ENCODE data around the gene TCP11L1. TPM values are rescaled to one million over a fixed set of nuclear protein-coding genes. Genes with fewer than 3 reads are reported as not detected.

TCP11L1 gene
- total RNA-seq, result 15.9 and 37.7 TPM in 2 replicates

DNA sequence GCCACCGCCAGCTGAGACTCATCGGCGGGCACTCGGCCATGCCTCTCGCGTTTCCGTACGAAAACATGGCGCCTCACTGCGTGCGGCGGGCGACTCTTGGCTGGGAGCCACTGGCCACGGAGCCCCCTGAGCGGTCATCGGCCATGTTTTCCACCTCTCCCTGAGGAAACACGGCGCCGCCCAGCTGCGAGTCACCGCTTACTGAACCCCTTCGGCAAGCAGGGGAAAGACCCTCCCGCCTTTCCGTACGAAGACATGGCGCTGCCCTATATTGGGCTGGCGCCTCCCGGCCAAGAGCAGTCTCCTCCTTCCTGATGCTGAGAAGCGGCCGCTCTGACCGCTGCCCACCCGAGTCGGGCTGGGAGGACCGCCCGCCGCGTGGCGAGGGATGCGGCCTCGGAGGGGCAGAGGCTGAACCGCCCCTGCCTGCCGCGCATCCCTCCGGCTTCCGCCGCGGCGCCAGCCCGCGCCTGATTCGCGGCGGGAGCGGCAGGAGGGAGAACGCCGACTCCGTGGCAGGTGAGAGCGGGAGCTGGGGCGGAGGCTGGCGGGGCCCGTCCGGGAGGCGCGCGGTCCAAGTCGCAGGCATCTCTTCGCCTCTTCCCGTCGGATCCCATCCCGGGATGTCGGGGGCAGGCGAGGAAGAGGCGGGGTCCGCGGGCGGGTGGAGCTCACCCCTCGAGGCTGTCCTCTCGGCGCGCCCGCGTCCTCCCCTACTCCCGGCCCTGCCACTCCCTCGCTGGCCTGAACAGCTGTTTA lies at the start of gene TCP11L1:
TSS of gene TCP11L1 (plus strand) at position 299 of the 759 bp plus-strand sequence. CDS start 4,202 bp downstream, outside the sequence.

DNA sequence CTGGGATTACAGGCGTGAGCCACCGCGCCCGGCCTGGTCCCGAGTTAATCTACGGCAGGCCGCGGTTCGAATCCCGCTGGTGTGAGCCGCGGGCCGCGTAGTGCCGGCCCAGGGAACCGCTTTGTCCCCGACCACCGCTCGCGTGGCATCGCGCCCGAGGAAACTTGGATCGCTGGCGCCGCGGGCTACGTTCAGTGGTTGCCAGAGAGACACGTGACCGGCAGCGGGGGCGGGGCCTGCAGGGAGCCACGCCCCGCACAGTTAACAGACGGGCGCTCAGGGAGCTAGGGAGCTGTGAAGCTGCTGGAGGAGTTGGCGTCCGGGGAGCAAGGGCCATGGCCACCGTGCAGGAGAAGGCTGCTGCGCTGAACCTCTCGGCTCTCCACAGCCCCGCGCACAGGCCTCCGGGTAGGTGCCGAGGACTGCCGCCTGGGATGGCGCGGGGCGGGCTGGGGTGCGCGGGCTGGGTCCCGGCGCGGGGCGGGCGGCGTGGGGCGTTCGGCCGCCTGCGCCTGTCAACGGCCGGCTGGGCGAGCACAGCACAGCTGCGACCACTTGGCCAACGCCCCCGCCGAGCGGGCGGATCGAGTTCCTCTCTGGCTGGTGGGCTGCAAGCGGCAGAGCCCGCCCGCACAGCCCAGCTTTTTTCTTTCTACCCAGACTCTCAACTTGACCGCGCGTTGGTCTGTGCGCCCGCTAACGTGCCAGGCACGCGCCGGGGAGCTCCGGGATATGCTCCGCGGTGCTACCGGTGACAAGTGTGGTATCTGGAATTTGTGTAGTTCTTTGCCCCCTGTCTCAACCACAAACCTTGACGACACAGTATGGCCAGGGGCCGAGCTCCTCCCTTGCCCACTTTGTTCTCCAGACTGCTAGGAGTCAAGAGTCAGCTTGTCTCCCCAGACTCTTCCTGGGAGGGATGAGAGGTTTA lies 23.5 kb upstream of the TCP11L1 start, which contains the start of gene DEPDC7:
TSS of gene DEPDC7 (plus strand) at position 258 of the 931 bp plus-strand sequence. CDS start at position 336, 78 bp downstream.

Other genes with a start within 250 kb of the TCP11L1 start
- not detected in 2 replicates for gene CCDC73, start 244.9 kb upstream of the TCP11L1 start, total RNA-seq
- 6.3 and 7.3 TPM in 2 replicates for gene PRRG4, start 209.6 kb upstream of the TCP11L1 start, total RNA-seq
- gene QSER1, start 146.8 kb upstream of the TCP11L1 start, total RNA-seq, result 13.2 and 14.5 TPM in 2 replicates
- gene DEPDC7, start 23.7 kb upstream of the TCP11L1 start, total RNA-seq, result 7.3 and 18.9 TPM in 2 replicates
- 13.7 and 23.6 TPM in 2 replicates for gene CSTF3, start 121.9 kb downstream of the TCP11L1 start, total RNA-seq
- 22.9 and 33.0 TPM in 2 replicates for gene HIPK3, start 217.8 kb downstream of the TCP11L1 start, total RNA-seq